ENCODE data around the gene CRHR2.

DNA sequence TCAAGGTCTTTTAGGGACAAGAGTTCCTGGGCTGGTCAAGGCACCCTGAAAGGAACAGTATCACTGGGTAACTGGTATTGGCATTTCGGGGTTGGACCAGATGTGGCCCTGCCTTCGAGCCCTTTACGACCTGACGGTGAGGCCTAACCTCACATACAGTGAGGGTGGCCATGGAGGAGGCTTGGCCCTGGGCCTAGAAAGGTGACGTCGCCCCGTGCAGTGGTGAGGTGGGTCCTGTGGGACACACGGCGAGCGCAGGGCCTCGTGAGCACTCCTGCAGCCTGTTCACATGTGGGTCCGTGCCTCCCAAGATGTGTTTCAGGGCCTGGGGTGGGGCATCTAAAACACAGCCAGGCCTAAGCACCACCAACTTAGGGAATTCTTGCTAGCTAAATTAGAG is 36.1 kb downstream of the CRHR2 start:
- TF ChIP-seq, protein P1, sequence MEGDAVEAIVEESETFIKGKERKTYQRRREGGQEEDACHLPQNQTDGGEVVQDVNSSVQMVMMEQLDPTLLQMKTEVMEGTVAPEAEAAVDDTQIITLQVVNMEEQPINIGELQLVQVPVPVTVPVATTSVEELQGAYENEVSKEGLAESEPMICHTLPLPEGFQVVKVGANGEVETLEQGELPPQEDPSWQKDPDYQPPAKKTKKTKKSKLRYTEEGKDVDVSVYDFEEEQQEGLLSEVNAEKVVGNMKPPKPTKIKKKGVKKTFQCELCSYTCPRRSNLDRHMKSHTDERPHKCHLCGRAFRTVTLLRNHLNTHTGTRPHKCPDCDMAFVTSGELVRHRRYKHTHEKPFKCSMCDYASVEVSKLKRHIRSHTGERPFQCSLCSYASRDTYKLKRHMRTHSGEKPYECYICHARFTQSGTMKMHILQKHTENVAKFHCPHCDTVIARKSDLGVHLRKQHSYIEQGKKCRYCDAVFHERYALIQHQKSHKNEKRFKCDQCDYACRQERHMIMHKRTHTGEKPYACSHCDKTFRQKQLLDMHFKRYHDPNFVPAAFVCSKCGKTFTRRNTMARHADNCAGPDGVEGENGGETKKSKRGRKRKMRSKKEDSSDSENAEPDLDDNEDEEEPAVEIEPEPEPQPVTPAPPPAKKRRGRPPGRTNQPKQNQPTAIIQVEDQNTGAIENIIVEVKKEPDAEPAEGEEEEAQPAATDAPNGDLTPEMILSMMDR (conservative IDR thresholded peaks at IDR 0.05 in 1 of 2, IDR thresholded peaks at IDR 0.05 in 1 of 2; ENCODE audit: extremely low read depth in 1 of 2, insufficient read depth in 1 of 2, low read depth in 1 of 2, low read length in 2 of 2) = no peak
- TF ChIP-seq EZH2 (IDR thresholded peaks at IDR 0.05; ENCODE audit: borderline replicate concordance, low read length) = no peak

Measured in mammary epithelial cell (primary cell).